Epidermal melanocyte (primary cell): ENCODE results near the gene VDR.
"Not testable (repeated sequence)": the region's sequence is repeated elsewhere in the genome, so short reads cannot be mapped to it uniquely, and the experiment has no call there.

Source experiments
- DNase-seq: peaks from one replicate; pipeline ENCODE4 v3.0.0; 2011; ENCODE audit warnings: low spot score; ENCODE audit not compliant: insufficient read length

Gene VDR

GRCh38 chr12:47816403-47817271 lies 88.2 kb downstream of the VDR start:
- no peak for DNase-seq

- DNase-seq: not testable (repeated sequence)
These were observed 89.3 kb downstream of the VDR start for GRCh38 chr12:47815447-47815846.

GRCh38 chr12:47814539-47815170 lies 90.1 kb downstream of the VDR start:
- DNase-seq: no peak

GRCh38 chr12:47813511-47814196 lies 91.1 kb downstream of the VDR start:
- DNase-seq: no peak

- DNase-seq: peak; percentile 70
These were observed 91.8 kb downstream of the VDR start for GRCh38 chr12:47812797-47813510.

GRCh38 chr12:47811581-47812484 lies 93.0 kb downstream of the VDR start:
- DNase-seq: no peak

GRCh38 chr12:47811072-47811396 lies 93.8 kb downstream of the VDR start:
- no peak for DNase-seq

GRCh38 chr12:47809518-47809917 lies 95.3 kb downstream of the VDR start:
- not testable (repeated sequence) for DNase-seq

- no peak for DNase-seq
These were observed 96.0 kb downstream of the VDR start for GRCh38 chr12:47808574-47809365.

GRCh38 chr12:47808050-47808449 lies 96.7 kb downstream of the VDR start:
- DNase-seq: no peak

GRCh38 chr12:47807338-47807737 lies 97.5 kb downstream of the VDR start:
- no peak for DNase-seq

GRCh38 chr12:47805417-47805816 lies 99.4 kb downstream of the VDR start:
- no peak for DNase-seq

- DNase-seq: no peak
These were observed 100.6 kb downstream of the VDR start for GRCh38 chr12:47804171-47804570.

GRCh38 chr12:47803191-47803875 lies 101.5 kb downstream of the VDR start:
- no peak for DNase-seq

- DNase-seq: no peak
These were observed 102.5 kb downstream of the VDR start for GRCh38 chr12:47802312-47802711.

- DNase-seq: no peak
These were observed 102.9 kb downstream of the VDR start for GRCh38 chr12:47801904-47802246.

GRCh38 chr12:47801170-47801903 lies 103.5 kb downstream of the VDR start:
- no peak for DNase-seq

GRCh38 chr12:47800582-47800981 lies 104.2 kb downstream of the VDR start:
- no peak for DNase-seq
